Measurements from ENCODE around the gene CEP55.

Gene CEP55

GRCh38 chr10:93471110-93471651 is 25.2 kb upstream of the CEP55 start:
- H3K4me1 ChIP-seq (ENCODE audit: insufficient read depth, low read length): peaks cover 72% of the 10 kb centered on the region
- H3K36me3 ChIP-seq (ENCODE audit: insufficient read depth, low read length): peaks cover 13% of the 10 kb centered on the region
- H3K27ac ChIP-seq (ENCODE audit: low read depth, low read length): peak overlapping the region; percentile 55
- no peaks in the 10 kb centered on the region for H3K27me3 ChIP-seq (ENCODE audit: control insufficient read depth in 1 of 2, insufficient read depth in 2 of 2, low read length in 2 of 2)
- no peaks in the 10 kb centered on the region for H3K9me3 ChIP-seq (ENCODE audit: low read length)
- no peak overlapping the region for H3K9ac ChIP-seq (ENCODE audit: low read length)
- no peak overlapping the region for H3K4me3 ChIP-seq (ENCODE audit: low read depth in 1 of 2, low read length in 2 of 2)

GRCh38 chr10:93473161-93473560 is 23.3 kb upstream of the CEP55 start:
- Histone ChIP-seq H3K4me1 (ENCODE audit: insufficient read depth, low read length) (peaks cover 67% of the 10 kb centered on the region), H3K27me3 (ENCODE audit: control insufficient read depth in 1 of 2, insufficient read depth in 2 of 2, low read length in 2 of 2) (no peaks in the 10 kb centered on the region), H3K4me3 (ENCODE audit: low read depth in 1 of 2, low read length in 2 of 2) (no peak overlapping the region), H3K9ac (ENCODE audit: low read length) (no peak overlapping the region), H3K36me3 (ENCODE audit: insufficient read depth, low read length) (peaks cover 7% of the 10 kb centered on the region), H3K27ac (ENCODE audit: low read depth, low read length) (no peak overlapping the region), H3K9me3 (ENCODE audit: low read length) (no peaks in the 10 kb centered on the region)

DNA sequence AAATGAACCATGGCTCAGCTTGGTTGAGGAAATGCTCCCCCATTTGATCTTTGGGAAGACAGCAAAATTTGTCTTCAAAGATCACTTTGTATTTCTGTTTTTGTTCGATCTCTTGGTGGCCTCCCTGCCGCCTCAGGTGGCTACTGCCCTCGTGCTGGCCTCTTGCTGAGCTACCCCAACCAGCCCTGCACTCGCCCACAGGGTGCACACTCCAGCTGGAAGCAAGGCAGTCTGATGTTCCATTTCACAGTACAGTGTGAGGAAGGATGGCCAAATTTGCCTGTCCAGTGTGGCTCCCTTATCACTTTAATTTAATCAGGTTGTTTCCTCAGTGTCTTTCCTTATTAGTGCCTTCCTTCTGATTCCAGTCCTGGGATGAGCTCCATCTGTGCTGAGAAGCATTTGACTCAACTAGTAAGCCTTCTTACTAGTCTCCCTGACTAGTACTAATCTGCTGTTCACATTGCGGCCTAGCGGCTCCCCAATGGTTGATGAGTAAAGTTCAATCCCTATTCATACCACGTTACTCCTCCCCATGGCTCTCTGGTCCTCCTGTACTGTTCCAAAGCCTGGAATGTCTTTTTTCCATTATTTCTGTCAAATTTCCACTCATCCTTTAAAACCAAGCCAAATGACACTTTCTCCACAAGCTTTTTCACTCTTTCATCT is 22.5 kb upstream of the CEP55 start:
- Histone ChIP-seq H3K36me3 (ENCODE audit: insufficient read depth, low read length) (peaks cover under 1% of the 10 kb centered on the region), H3K4me3 (ENCODE audit: low read depth in 1 of 2, low read length in 2 of 2) (no peak overlapping the region), H3K9ac (ENCODE audit: low read length) (no peak overlapping the region), H3K9me3 (ENCODE audit: low read length) (no peaks in the 10 kb centered on the region), H3K27me3 (ENCODE audit: control insufficient read depth in 1 of 2, insufficient read depth in 2 of 2, low read length in 2 of 2) (no peaks in the 10 kb centered on the region), H3K27ac (ENCODE audit: low read depth, low read length) (no peak overlapping the region), H3K4me1 (ENCODE audit: insufficient read depth, low read length) (peaks cover 67% of the 10 kb centered on the region)

GRCh38 chr10:93475227-93475626 is 21.2 kb upstream of the CEP55 start:
- peak overlapping the region; percentile 25 for H3K27ac ChIP-seq (ENCODE audit: low read depth, low read length)
- no peak overlapping the region for H3K9ac ChIP-seq (ENCODE audit: low read length)
- H3K27me3 ChIP-seq (ENCODE audit: control insufficient read depth in 1 of 2, insufficient read depth in 2 of 2, low read length in 2 of 2): no peaks in the 10 kb centered on the region
- H3K4me3 ChIP-seq (ENCODE audit: low read depth in 1 of 2, low read length in 2 of 2): no peak overlapping the region
- peaks cover 69% of the 10 kb centered on the region for H3K4me1 ChIP-seq (ENCODE audit: insufficient read depth, low read length)
- no peaks in the 10 kb centered on the region for H3K9me3 ChIP-seq (ENCODE audit: low read length)
- no peaks in the 10 kb centered on the region for H3K36me3 ChIP-seq (ENCODE audit: insufficient read depth, low read length)

- no peaks in the 10 kb centered on the region for H3K27me3 ChIP-seq (ENCODE audit: control insufficient read depth in 1 of 2, insufficient read depth in 2 of 2, low read length in 2 of 2)
- no peaks in the 10 kb centered on the region for H3K9me3 ChIP-seq (ENCODE audit: low read length)
- no peak overlapping the region for H3K4me3 ChIP-seq (ENCODE audit: low read depth in 1 of 2, low read length in 2 of 2)
- H3K9ac ChIP-seq (ENCODE audit: low read length): no peak overlapping the region
- H3K27ac ChIP-seq (ENCODE audit: low read depth, low read length): peak overlapping the region; percentile 25
- H3K4me1 ChIP-seq (ENCODE audit: insufficient read depth, low read length): peaks cover 65% of the 10 kb centered on the region
- no peaks in the 10 kb centered on the region for H3K36me3 ChIP-seq (ENCODE audit: insufficient read depth, low read length)
Observed at GRCh38 chr10:93475871-93476270, 20.5 kb upstream of the CEP55 start.

GRCh38 chr10:93476756-93477155 is 19.7 kb upstream of the CEP55 start:
- no peak overlapping the region for H3K9ac ChIP-seq (ENCODE audit: low read length)
- H3K27me3 ChIP-seq (ENCODE audit: control insufficient read depth in 1 of 2, insufficient read depth in 2 of 2, low read length in 2 of 2): no peaks in the 10 kb centered on the region
- H3K4me1 ChIP-seq (ENCODE audit: insufficient read depth, low read length): peaks cover 58% of the 10 kb centered on the region
- H3K36me3 ChIP-seq (ENCODE audit: insufficient read depth, low read length): no peaks in the 10 kb centered on the region
- no peak overlapping the region for H3K4me3 ChIP-seq (ENCODE audit: low read depth in 1 of 2, low read length in 2 of 2)
- H3K27ac ChIP-seq (ENCODE audit: low read depth, low read length): no peak overlapping the region
- H3K9me3 ChIP-seq (ENCODE audit: low read length): no peaks in the 10 kb centered on the region

DNA sequence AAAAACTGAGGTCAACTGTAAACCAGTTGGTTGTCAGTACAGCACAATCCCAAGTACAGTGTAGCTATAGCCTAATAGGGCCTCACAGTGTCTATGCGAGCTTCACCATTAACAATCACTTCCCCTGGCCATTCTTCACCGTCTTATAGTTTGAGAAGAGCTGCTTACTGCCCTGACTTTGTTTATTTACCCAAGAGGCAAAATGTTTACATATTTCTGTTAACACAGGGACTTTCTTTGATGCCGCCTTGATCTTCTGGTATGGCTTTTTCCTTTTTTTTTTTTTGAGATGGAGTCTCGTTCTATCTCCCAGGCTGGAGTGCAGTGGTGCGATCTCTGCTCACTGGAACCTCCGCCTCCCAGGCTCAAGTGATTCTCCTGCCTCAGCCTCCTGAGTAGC is 17.5 kb upstream of the CEP55 start:
- Histone ChIP-seq H3K9me3 (ENCODE audit: low read length) (no peaks in the 10 kb centered on the region), H3K4me1 (ENCODE audit: insufficient read depth, low read length) (peaks cover 39% of the 10 kb centered on the region), H3K36me3 (ENCODE audit: insufficient read depth, low read length) (no peaks in the 10 kb centered on the region), H3K4me3 (ENCODE audit: low read depth in 1 of 2, low read length in 2 of 2) (peak overlapping the region in 1 of 2 donors; percentile 46), H3K27ac (ENCODE audit: low read depth, low read length) (no peak overlapping the region), H3K9ac (ENCODE audit: low read length) (peak overlapping the region; percentile 9), H3K27me3 (ENCODE audit: control insufficient read depth in 1 of 2, insufficient read depth in 2 of 2, low read length in 2 of 2) (no peaks in the 10 kb centered on the region)

- no peaks in the 10 kb centered on the region for H3K36me3 ChIP-seq (ENCODE audit: insufficient read depth, low read length)
- H3K27me3 ChIP-seq (ENCODE audit: control insufficient read depth in 1 of 2, insufficient read depth in 2 of 2, low read length in 2 of 2): no peaks in the 10 kb centered on the region
- H3K9ac ChIP-seq (ENCODE audit: low read length): peak overlapping the region; percentile 97
- H3K9me3 ChIP-seq (ENCODE audit: low read length): no peaks in the 10 kb centered on the region
- peak overlapping the region; percentile 87 for H3K27ac ChIP-seq (ENCODE audit: low read depth, low read length)
- H3K4me1 ChIP-seq (ENCODE audit: insufficient read depth, low read length): peaks cover 19% of the 10 kb centered on the region
- H3K4me3 ChIP-seq (ENCODE audit: low read depth in 1 of 2, low read length in 2 of 2): peak overlapping the region; percentile 69 to 94
Observed at GRCh38 chr10:93481637-93482144, 14.7 kb upstream of the CEP55 start.

DNA sequence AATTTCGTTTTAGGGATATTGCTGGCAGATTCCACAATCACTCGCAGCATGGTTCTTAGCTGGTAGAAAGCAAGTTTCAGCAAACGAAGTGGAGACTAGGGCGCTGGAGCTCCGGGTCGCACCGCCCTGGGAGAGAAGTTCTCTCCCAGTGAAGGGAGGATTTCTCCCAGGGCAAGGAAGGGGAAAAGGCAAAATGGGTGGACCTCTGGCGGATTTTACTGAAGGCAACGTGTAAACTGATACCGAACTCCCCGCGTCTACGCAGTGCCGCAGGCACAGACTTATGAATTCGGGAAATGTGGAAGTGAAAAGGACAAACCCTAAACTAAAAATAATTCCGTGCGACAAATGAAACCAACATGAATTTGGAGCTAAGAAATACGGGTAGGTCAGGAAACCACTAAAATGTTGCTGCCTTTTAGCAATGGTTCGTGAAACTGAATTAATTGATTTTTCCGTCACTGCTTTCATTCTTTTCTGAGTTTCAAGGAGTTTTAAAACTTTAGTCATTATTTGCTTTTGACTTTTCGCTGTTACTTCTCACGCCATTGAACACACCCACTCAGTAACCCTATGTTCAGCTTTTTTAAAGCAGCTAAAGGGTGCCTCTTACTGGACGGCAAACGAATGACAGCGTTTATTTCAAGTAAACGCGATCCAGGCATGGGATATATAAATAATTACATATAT is 14.1 kb upstream of the CEP55 start, which contains the start of gene MYOF:
TSS of gene MYOF (minus strand) at position 190 of the 690 bp plus-strand sequence. CDS start at position 50, 140 bp downstream.
- no peaks in the 10 kb centered on the region for H3K27me3 ChIP-seq (ENCODE audit: control insufficient read depth in 1 of 2, insufficient read depth in 2 of 2, low read length in 2 of 2)
- H3K4me3 ChIP-seq (ENCODE audit: low read depth in 1 of 2, low read length in 2 of 2): peak within 1 kb of the TSS; percentile 69 to 94
- H3K27ac ChIP-seq (ENCODE audit: low read depth, low read length): peak within 1 kb of the TSS; percentile 87
- peak within 1 kb of the TSS; percentile 97 for H3K9ac ChIP-seq (ENCODE audit: low read length)
- peaks cover 17% of the 10 kb centered on the region for H3K4me1 ChIP-seq (ENCODE audit: insufficient read depth, low read length)
- no peaks in the 10 kb centered on the region for H3K9me3 ChIP-seq (ENCODE audit: low read length)
- no peaks in the 10 kb centered on the region for H3K36me3 ChIP-seq (ENCODE audit: insufficient read depth, low read length)

DNA sequence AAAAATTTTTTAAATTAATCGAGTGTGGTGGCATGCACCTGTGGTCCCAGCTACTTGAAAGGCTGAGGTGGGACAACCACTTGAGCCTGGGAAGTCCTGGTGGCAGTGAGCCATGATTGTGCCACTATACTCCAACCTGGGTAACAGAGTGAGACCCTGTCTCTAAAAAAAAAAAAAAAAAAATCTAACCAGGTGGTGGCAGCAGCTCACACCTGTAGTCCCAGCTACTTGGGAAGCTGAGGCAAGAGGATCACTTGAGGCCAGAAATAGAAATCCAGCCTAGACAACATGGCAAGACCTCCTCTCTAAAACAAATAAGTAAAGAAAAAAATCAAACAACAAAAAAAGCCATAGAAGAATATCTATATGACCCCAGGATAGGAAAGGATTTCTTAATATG is 10.7 kb upstream of the CEP55 start:
- Histone ChIP-seq H3K27ac (ENCODE audit: low read depth, low read length) (no peak overlapping the region), H3K9me3 (ENCODE audit: low read length) (no peaks in the 10 kb centered on the region), H3K9ac (ENCODE audit: low read length) (no peak overlapping the region), H3K27me3 (ENCODE audit: control insufficient read depth in 1 of 2, insufficient read depth in 2 of 2, low read length in 2 of 2) (no peaks in the 10 kb centered on the region), H3K4me1 (ENCODE audit: insufficient read depth, low read length) (no peaks in the 10 kb centered on the region), H3K36me3 (ENCODE audit: insufficient read depth, low read length) (no peaks in the 10 kb centered on the region), H3K4me3 (ENCODE audit: low read depth in 1 of 2, low read length in 2 of 2) (no peak overlapping the region)

DNA sequence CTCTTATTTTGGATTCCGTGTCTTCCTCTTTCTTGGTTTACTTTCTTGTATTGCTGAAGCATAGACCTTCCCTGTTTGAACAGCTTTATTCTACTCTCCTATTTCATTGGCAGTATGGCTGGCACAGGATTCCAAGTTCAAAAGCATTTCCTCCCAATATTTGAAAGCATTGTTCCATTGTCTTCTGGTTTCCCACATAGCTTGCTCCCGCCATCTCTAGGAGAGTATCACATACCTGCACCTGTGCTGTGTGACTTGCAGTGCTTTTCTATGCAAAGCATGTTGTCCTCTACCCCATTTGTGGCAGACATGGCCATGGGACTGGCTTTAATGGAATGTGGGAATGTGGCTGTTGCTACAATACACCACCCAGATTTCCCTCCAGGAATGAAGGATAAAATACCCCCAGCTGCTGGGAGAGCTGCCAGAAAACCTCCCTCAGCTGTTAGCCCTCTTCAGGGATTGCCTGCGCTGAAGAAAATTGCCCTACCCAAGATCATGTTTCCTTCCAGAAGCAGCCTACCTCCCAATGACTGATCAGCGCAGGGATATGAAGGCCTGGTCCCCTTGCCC is 7.4 kb upstream of the CEP55 start:
- no peak overlapping the region for H3K9ac ChIP-seq (ENCODE audit: low read length)
- H3K36me3 ChIP-seq (ENCODE audit: insufficient read depth, low read length): no peaks in the 10 kb centered on the region
- no peak overlapping the region for H3K4me3 ChIP-seq (ENCODE audit: low read depth in 1 of 2, low read length in 2 of 2)
- H3K27ac ChIP-seq (ENCODE audit: low read depth, low read length): no peak overlapping the region
- H3K9me3 ChIP-seq (ENCODE audit: low read length): no peaks in the 10 kb centered on the region
- no peaks in the 10 kb centered on the region for H3K4me1 ChIP-seq (ENCODE audit: insufficient read depth, low read length)
- no peaks in the 10 kb centered on the region for H3K27me3 ChIP-seq (ENCODE audit: control insufficient read depth in 1 of 2, insufficient read depth in 2 of 2, low read length in 2 of 2)
